Epithelial cell of esophagus (primary cell): ENCODE measurements around the gene SCAMP1.

Experiments
- DNase-seq: peaks from one replicate; pipeline ENCODE4 v3.0.0; 2010; ENCODE audit warnings: low read depth
- H3K4me3 ChIP-seq: 2 replicates; pipeline ENCODE4 v1.5.1; 2011; ENCODE audit warnings: mild to moderate bottlenecking, low read length, control low read depth
- TF ChIP-seq, protein P1 (sequence below): IDR thresholded peaks from 2 replicates; pipeline ENCODE4 v1.5.1; 2011; ENCODE audit warnings: low read depth, mild to moderate bottlenecking, low read length, control low read depth, inconsistent platforms; ENCODE audit not compliant: insufficient read depth; ENCODE audit errors: missing control alignments

The SCAMP1 gene

DNA sequence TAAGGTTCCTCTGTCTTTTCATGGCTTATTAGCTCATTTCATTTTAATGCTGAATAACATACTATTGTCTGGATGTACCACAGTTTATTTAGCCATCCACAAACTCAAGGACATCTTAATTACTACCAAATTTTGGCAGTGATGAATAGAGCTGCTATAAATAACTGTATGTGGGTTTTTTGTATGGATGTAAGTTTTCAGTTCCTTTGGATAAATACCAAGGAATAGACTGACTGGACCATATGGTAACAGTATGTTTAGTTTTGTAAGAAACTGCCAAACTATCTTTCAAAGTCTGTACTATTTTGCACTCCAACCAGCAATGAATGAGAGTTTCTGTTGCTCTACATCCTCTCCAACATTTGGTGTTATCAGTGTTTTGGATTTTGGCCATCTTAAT is 38.7 kb downstream of the SCAMP1 start:
- no peak for DNase-seq
- no peak overlapping the region for H3K4me3 ChIP-seq
- TF ChIP-seq, protein P1, sequence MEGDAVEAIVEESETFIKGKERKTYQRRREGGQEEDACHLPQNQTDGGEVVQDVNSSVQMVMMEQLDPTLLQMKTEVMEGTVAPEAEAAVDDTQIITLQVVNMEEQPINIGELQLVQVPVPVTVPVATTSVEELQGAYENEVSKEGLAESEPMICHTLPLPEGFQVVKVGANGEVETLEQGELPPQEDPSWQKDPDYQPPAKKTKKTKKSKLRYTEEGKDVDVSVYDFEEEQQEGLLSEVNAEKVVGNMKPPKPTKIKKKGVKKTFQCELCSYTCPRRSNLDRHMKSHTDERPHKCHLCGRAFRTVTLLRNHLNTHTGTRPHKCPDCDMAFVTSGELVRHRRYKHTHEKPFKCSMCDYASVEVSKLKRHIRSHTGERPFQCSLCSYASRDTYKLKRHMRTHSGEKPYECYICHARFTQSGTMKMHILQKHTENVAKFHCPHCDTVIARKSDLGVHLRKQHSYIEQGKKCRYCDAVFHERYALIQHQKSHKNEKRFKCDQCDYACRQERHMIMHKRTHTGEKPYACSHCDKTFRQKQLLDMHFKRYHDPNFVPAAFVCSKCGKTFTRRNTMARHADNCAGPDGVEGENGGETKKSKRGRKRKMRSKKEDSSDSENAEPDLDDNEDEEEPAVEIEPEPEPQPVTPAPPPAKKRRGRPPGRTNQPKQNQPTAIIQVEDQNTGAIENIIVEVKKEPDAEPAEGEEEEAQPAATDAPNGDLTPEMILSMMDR = no peak

DNA sequence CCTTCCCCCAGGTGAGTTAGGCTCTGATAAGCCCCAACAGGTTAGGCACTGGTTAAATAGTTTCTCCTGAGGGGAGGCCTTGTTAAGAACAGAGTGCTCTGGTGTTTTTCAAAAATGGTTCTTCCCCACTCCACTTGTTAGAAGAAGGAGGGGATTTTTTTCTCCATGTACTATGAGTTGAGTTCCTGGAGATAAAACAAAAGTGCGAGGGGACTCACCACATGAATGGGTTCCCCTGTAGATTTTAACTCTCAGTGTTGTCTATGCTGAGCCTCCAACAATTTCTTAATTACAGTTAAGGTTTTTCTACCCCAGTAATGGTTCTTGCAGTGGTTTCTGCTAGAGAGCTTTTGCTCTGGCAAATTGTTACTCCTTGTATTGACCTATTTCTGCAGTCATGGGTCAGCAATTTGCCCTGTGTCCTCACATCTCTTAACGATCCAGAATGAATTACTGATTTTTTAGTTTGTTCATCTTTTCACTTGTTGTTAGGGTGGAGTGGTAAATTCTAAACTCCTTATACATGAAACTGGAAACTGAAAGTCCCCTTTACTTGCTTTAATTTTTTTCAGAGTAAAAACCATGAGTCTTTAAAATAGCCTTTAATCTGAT is 44.4 kb downstream of the SCAMP1 start:
- H3K4me3 ChIP-seq = no peak overlapping the region
- no peak for DNase-seq
- TF ChIP-seq, protein P1 = no peak

DNA sequence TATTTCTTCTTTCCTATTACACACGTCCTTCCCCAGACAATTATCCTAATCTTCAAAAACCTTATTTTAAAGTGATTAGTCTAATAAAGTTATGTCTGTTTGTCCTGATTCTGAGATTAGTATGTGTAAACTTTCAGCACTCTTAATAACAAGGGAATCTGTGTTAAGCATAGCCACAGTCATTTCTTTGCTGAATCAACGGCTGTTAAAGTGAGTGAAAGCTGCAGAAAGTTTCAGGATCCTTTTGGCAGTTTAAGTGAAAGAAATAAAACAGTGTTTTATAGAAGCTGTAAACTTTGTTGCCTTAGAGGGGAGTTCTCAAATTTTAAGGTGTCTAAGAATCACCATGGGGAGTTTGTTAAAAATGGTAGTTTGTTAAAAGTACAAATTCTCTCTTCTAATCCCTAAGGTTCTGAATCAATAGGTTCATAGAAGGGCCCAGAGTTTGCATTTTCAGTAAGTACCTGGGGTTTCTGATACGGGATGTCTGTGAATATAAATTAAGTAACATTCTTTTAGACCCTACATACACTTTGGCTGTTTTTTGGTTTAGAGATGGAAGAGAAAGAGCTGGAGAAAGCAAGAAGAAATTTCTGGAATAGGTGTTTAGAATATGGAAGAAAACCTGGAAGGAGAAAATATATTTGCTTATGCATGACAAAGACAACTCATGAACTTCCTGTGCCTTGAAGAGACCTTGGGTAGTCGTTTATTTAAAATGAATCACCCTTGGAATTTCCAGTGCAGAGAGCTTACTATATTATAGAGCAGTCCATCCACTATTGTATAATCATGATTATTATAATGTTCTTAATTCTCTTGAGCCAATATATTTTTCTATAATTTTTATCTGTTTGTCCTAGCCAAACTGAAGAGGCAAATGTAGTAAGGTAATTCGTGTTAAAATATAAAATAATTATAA is 45.7 kb downstream of the SCAMP1 start:
- DNase-seq = peak; percentile 75
- TF ChIP-seq, protein P1 = no peak
- H3K4me3 ChIP-seq = no peak overlapping the region

DNA sequence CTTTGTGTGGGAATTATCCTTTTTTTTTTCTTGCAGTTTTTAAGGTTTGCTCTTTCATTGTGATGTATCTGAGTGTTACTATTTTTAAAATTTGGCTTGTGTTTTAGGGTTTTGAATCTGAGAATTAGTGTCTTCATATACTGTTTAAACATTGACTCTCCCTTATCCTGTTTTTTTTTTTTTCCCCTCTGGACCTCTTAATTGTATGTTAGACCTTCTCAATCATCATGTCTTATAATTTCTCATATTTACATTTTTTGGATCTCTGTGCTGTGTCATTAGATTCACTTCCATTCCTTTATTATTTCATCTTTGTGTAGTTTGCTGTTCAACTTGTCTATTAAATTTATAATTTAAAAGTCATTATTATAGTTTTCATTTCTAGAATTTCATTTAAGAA is 47.0 kb downstream of the SCAMP1 start:
- TF ChIP-seq, protein P1 = no peak
- no peak overlapping the region for H3K4me3 ChIP-seq
- no peak for DNase-seq

DNA sequence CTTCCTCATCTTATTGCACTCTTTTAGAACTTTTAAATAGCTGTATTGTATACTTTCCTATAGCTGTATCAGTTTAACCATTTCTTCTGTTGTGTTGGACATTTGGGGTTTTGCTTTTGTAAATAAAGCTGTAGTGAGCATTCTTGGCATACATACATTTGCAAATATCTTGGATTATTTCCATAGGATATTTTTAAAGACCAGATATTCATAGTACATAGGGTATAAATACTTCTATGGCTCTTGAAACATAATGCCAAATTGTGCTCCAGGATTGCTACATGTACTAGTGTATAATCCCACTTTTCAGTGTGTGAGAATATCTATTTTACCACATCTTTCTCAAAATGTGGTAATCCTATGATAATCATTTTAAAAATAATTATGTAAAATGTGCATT is 51.2 kb downstream of the SCAMP1 start:
- TF ChIP-seq, protein P1 = no peak
- DNase-seq = no peak
- H3K4me3 ChIP-seq = no peak overlapping the region

DNA sequence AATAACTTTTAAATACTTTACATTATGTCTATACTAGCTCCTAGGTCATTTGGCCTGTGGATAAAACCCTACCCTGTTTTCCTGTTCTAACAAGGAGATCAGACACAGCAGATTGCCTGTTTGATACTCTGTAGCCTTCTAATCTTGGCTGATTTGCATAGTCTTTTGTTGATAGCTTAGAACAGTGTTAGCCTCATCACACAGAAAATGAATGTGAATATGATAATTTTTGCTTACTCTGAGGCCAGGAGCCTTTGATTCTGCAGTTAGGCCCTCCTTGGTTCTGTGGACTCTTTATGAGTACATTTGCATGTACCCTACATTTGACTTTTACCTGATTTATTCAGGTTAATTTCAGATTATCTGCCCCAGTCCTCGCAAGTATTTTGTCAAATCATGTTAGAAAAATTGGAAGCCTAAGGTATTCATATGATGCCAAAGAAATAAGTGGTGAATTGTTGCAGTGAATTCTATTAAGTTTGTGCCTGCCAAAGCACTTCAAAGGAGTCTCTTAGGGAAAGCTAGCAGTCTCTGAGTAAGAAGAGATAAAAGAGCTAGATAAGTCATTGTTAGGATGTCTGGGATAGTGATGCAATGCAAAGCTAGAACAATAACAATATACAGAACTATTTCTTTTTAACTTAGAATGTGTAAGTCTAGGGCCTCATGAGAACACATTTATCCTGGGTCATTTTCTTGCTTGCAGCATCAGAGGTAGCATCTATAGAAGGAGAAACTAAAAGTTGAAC is 56.4 kb downstream of the SCAMP1 start:
- TF ChIP-seq, protein P1 = no peak
- no peak overlapping the region for H3K4me3 ChIP-seq
- no peak for DNase-seq
